HepG2 (cell line): ENCODE data around the gene PPP1R9A. TPM values are rescaled to one million over a fixed set of nuclear protein-coding genes. Genes with fewer than 3 reads are reported as not detected.

Experiments used
- ATAC-seq: fragments of 200-7000 bp; cut with Tn5 transposase; 3 replicates; pipeline ENCODE4 v1.9.1; 2020; ENCODE audit warnings: mild to moderate bottlenecking, moderate library complexity
- BruUV-seq: library from RNA; stranded (reverse); fragments of 400-500 nt; replicated peaks from 2 replicates; lab custom pipeline; 2021; lab: Mats Ljungman, UMichigan
- CTCF ChIA-PET: fragments of 300-600 bp; formaldehyde crosslinking; extraction: SDS; loops from one replicate; lab custom pipeline; 2021; ENCODE audit warnings: low total read pairs, inconsistent platforms, low intra/inter-chr PET ratio; lab: Yijun Ruan, JAX
- POLR2A ChIA-PET: fragments of 350-600 bp; sonication (Branson Sonifier 250); formaldehyde crosslinking; loops from one replicate; lab custom pipeline; 2020; ENCODE audit warnings: antibody characterized with exemption, inconsistent platforms; lab: Yijun Ruan, JAX
- DNase-seq: peaks from one replicate; pipeline ENCODE4 v3.0.0-alpha.2; 2015; ENCODE audit warnings: low spot score
- FAIRE-seq: peaks from 3 replicates; lab custom pipeline; 2011; peaks lifted over from hg19 to GRCh38; lab: Jason Lieb, UNC
- H2AFZ ChIP-seq: one replicate; pipeline ENCODE4 v1.6.1; 2011; ENCODE audit warnings: low read length, inconsistent platforms
- H3K27ac ChIP-seq: fragments of 300-600 bp; 3 replicates; pipeline ENCODE4 v1.8.0; 2011; ENCODE audit warnings: mixed run types, mild to moderate bottlenecking, mixed read lengths, low read length, inconsistent platforms; ENCODE audit not compliant: insufficient read depth; ENCODE audit errors: extremely low read length
- H3K27me3 ChIP-seq, 2 experiments: fragments of 200-600 bp in 1 of 2; 2 replicates in 1 of 2; 3 replicates in 1 of 2; pipeline versions ENCODE4 v1.6.0 to v1.8.0; 2011; ENCODE audit warnings: low read length in 2 of 2, mild to moderate bottlenecking in 2 of 2, moderate library complexity in 2 of 2, inconsistent platforms in 1 of 2; ENCODE audit not compliant: insufficient read depth in 2 of 2, control insufficient read depth in 1 of 2
- H3K36me3 ChIP-seq, 2 experiments: fragments of 200-600 bp in 1 of 2; replicated peaks in 1 of 2; 2 replicates in 1 of 2; 3 replicates in 1 of 2; pipeline versions ENCODE4 v1.5.1 to v1.8.0; 2011; ENCODE audit warnings: low read length in 2 of 2, inconsistent platforms in 1 of 2; ENCODE audit not compliant: insufficient read depth in 2 of 2, control insufficient read depth in 1 of 2
- H3K4me1 ChIP-seq: 2 replicates; pipeline ENCODE4 v1.5.1; 2012; ENCODE audit warnings: low read length, inconsistent platforms; ENCODE audit not compliant: insufficient read depth
- H3K4me2 ChIP-seq: 2 replicates; pipeline ENCODE4 v1.6.0; 2011; ENCODE audit warnings: low read depth, low read length, inconsistent platforms
- H3K4me3 ChIP-seq, 3 experiments: fragments of 200-600 bp in 1 of 3; sonication (generic), shearing (Covaris generic) in 1 of 3; replicated peaks in 1 of 3; 2 replicates each; pipeline ENCODE4 v1.5.1; 2011 to 2016; ENCODE audit warnings: low read length in 3 of 3, inconsistent platforms in 2 of 3, low read depth in 2 of 3, mild to moderate bottlenecking in 2 of 3, control low read depth in 1 of 3, mixed read lengths in 1 of 3; ENCODE audit not compliant: insufficient read depth in 1 of 3
- H3K79me2 ChIP-seq: one replicate; pipeline ENCODE4 v1.6.1; 2011; ENCODE audit warnings: low read length, inconsistent platforms; ENCODE audit not compliant: insufficient read depth
- H3K9ac ChIP-seq: 2 replicates; pipeline ENCODE4 v1.6.0; 2011; ENCODE audit warnings: mild to moderate bottlenecking, low read depth, low read length, inconsistent platforms; ENCODE audit not compliant: insufficient read depth
- H3K9me3 ChIP-seq: 2 replicates; pipeline ENCODE4 v1.5.1; 2012; ENCODE audit warnings: mild to moderate bottlenecking, low read length
- H4K20me1 ChIP-seq: 2 replicates; pipeline ENCODE4 v1.6.0; 2011; ENCODE audit warnings: inconsistent platforms, mild to moderate bottlenecking, low read length, moderate library complexity; ENCODE audit not compliant: insufficient read depth
- ARID4A ChIP-seq: sonication (generic); formaldehyde crosslinking; IDR thresholded peaks from 2 replicates; pipeline ENCODE4 v1.5.0; 2020; ENCODE audit warnings: mild to moderate bottlenecking, missing genetic modification reagents, borderline replicate concordance
- ELF1 ChIP-seq: sonication (generic); formaldehyde crosslinking; IDR thresholded peaks from 2 replicates; pipeline ENCODE4 v1.4.0; 2020; ENCODE audit warnings: missing genetic modification reagents
- ISL2 ChIP-seq: sonication (generic); formaldehyde crosslinking; IDR thresholded peaks from 2 replicates; pipeline ENCODE4 v1.5.0; 2020; ENCODE audit warnings: missing genetic modification reagents
- MED13 ChIP-seq: sonication (generic); formaldehyde crosslinking; IDR thresholded peaks from 2 replicates; pipeline ENCODE4 v1.5.0; 2020; ENCODE audit warnings: missing genetic modification reagents
- MEF2D ChIP-seq: sonication (generic); formaldehyde crosslinking; IDR thresholded peaks from 2 replicates; pipeline ENCODE4 v1.5.1; 2020; ENCODE audit warnings: mild to moderate bottlenecking, missing genetic modification reagents
- RELA ChIP-seq: sonication (generic); formaldehyde crosslinking; IDR thresholded peaks from 2 replicates; pipeline ENCODE4 v1.4.0; 2020; ENCODE audit warnings: missing genetic modification reagents
- USF2 ChIP-seq, 2 experiments: sonication (generic) in 1 of 2; formaldehyde crosslinking in 1 of 2; IDR thresholded peaks; 2 replicates each; pipeline versions ENCODE4 v1.5.1 to v1.6.1; 2011 to 2020; ENCODE audit warnings: borderline replicate concordance in 1 of 2, low read depth in 1 of 2, low read length in 1 of 2, mild to moderate bottlenecking in 1 of 2, missing genetic modification reagents in 1 of 2, moderate library complexity in 1 of 2
- ZNF230 ChIP-seq: sonication (generic); formaldehyde crosslinking; IDR thresholded peaks from 2 replicates; pipeline ENCODE4 v1.4.0; 2020; ENCODE audit warnings: mild to moderate bottlenecking, missing genetic modification reagents
- ZNF234 ChIP-seq: sonication (generic); formaldehyde crosslinking; conservative IDR thresholded peaks from 2 replicates; pipeline ENCODE4 v1.5.1; 2020; ENCODE audit warnings: mild to moderate bottlenecking, missing genetic modification reagents
- WGBS: methylation state at CpG from one replicate; pipeline ENCODE4 v1.1.6; 2017; ENCODE audit warnings: low lambda C conversion rate; 5-methylcytosine and 5-hydroxymethylcytosine counted together
- in situ Hi-C: cut with HindIII; loops from 2 replicates; pipeline ENCODE4 v1.10.0; 2017; ENCODE audit warnings: low pct_unique_long_range_greater_than_20kb; ENCODE audit not compliant: extremely low pct_ligation_motif_present
- intact Hi-C: fragments of 100-400 bp; cut with micrococcal nuclease; formaldehyde crosslinking; loops from one replicate; pipeline ENCODE4 v1.10.0; 2022; ENCODE audit not compliant: unreplicated experiment
- polyA plus RNA-seq, 8 experiments: library from polyadenylated mRNA; depleted of rRNA in 3 of 8; stranded (reverse) in 7 of 8; unstranded in 1 of 8; fragments of >200 nt; fragmentation: Illumina TruSeq in 4 of 8; extraction: Trizol in 4 of 8; gene quantifications; 2 replicates each; pipeline versions ENCODE4 v1.2.1 to v1.2.3, GENCODE V29; 2011 to 2016; ENCODE audit warnings: low read depth in 4 of 8, missing spikeins in 1 of 8, mixed read lengths in 1 of 8; ENCODE audit not compliant: insufficient read depth in 1 of 8
- total RNA-seq, 5 experiments: library from RNA; depleted of rRNA; stranded (reverse); fragments of >200 nt; fragmentation: Illumina TruSeq; extraction: Trizol; gene quantifications; 2 replicates each; pipeline ENCODE4 v1.2.3, GENCODE V29; 2016; ENCODE audit warnings: low read depth in 1 of 5

Gene PPP1R9A
- total and polyA plus RNA-seq, 2 of the 13 experiments (the other 11 are each of a cell fraction or from before 2014, with no cell fraction given) = 11.4 to 31.9 TPM

- BruUV-seq = no TSS peak
- Histone ChIP-seq H3K4me2 (no peak overlapping the region), H3K4me3 (no peak overlapping the region), H2AFZ (no peak overlapping the region), H3K79me2 (no peaks in the 10 kb centered on the region), H4K20me1 (no peaks in the 10 kb centered on the region), H3K9ac (no peak overlapping the region), H3K27me3 (no peaks in the 10 kb centered on the region), H3K4me1 (no peaks in the 10 kb centered on the region), H3K9me3 (no peaks in the 10 kb centered on the region), H3K36me3 (no peaks in the 10 kb centered on the region), H3K27ac (no peak overlapping the region)
- DNase-seq (no peak), FAIRE-seq (no peak), ATAC-seq (no peak)
- in situ Hi-C loops = loop anchor here (25.0 kb wide), 1 partner anchor 804 kb away; no protein-coding TSS in a partner anchor
- TF ChIP-seq ZNF230 (CRISPR knock-in tag) (no peak), USF2 (IDR thresholded peaks at IDR 0.05; ENCODE audit: low read depth, low read length) (no peak), USF2 (CRISPR knock-in tag; IDR thresholded peaks at IDR 0.05; ENCODE audit: borderline replicate concordance) (no peak), ISL2 (CRISPR knock-in tag) (no peak), ARID4A (CRISPR knock-in tag) (no peak), ZNF234 (CRISPR knock-in tag) (no peak), MEF2D (CRISPR knock-in tag) (no peak), MED13 (no peak), ELF1 (no peak), RELA (CRISPR knock-in tag) (no peak)
- ChIA-PET POLR2A (no interaction called here), CTCF (no interaction called here)
- intact Hi-C loops = no loop called here
- 88% methylated on average over 1 of the region's 1 CpG for WGBS
Observed at GRCh38 chr7:95240921-95241320, 333.5 kb downstream of the PPP1R9A start.
